ENCODE data around the gene CCDC87. TPM values are rescaled to one million over a fixed set of nuclear protein-coding genes. Genes with fewer than 3 reads are reported as not detected.

The CCDC87 gene
- total and polyA plus RNA-seq, 2 experiments from 2014 or later = 0.39 to 1.2 TPM

- 0 out of 2 replicates have a peak, but pooled peaks cover 4% of the 10 kb centered on the region for H3K79me2 ChIP-seq (replicated peaks; ENCODE audit: insufficient read depth)
- DNase-seq (ENCODE audit: low spot score) (peak; percentile 73), ATAC-seq (peak; percentile 24)
- H3F3A ChIP-seq (replicated peaks; ENCODE audit: low read depth) = 0 out of 2 replicates have a peak, but pooled peaks cover 7% of the 10 kb centered on the region
- no peaks in the 10 kb centered on the region; the same call in 2 of the 3 replicates for H3K9me3 Mint-ChIP-seq
- peaks cover 4% of the 10 kb centered on the region; the same call in 1 of the 3 replicates for H3K36me3 Mint-ChIP-seq (ENCODE audit: low read depth)
- peak overlapping the region; percentile 97 for H3K4me3 ChIP-seq
- H3K27me3 ChIP-seq (ENCODE audit: insufficient read depth) = no peaks in the 10 kb centered on the region
- no peak overlapping the region for H2AFZ ChIP-seq
- H4K20me1 ChIP-seq (replicated peaks; ENCODE audit: insufficient read depth) = peaks cover 7% of the 10 kb centered on the region
- H3K27ac ChIP-seq (ENCODE audit: low read depth) = no peak overlapping the region
- H3K4me2 ChIP-seq = peak overlapping the region; percentile 97
- no peaks in the 10 kb centered on the region for H3K36me3 ChIP-seq (ENCODE audit: insufficient read depth)
- H3K27ac Mint-ChIP-seq = no peak overlapping the region; the same call in 1 of the 2 replicates
- no peaks in the 10 kb centered on the region for H3K9me2 ChIP-seq (ENCODE audit: insufficient read depth)
- peaks cover 35% of the 10 kb centered on the region for H3K4me1 ChIP-seq (ENCODE audit: insufficient read depth)
- peaks cover 10% of the 10 kb centered on the region for H3K27me3 Mint-ChIP-seq (ENCODE audit: insufficient read depth, low read depth, poor library complexity)
- H3K4me1 Mint-ChIP-seq = peaks cover 38% of the 10 kb centered on the region
- no peak for TF ChIP-seq POLR2AphosphoS5 (IDR thresholded peaks at IDR 0.05; ENCODE audit: low read depth)
- TF ChIP-seq JUNB (IDR thresholded peaks at IDR 0.05; ENCODE audit: unreplicated experiment) = no peak
- no peak for TF ChIP-seq ZNF331 (CRISPR knock-in tag; IDR thresholded peaks at IDR 0.05; ENCODE audit: low read depth)
- TF ChIP-seq NANOG (IDR thresholded peaks at IDR 0.05; ENCODE audit: borderline replicate concordance) = no peak
- TF ChIP-seq CREB1 (CRISPR knock-in tag; IDR thresholded peaks at IDR 0.05; ENCODE audit: low read depth) = no peak
- peak in 1 of 2 experiments; percentile 23; a peak in 3 of 4 replicates for TF ChIP-seq CTCF (conservative IDR thresholded peaks at IDR 0.05; ENCODE audit: low read depth in 2 of 2)
- no peak for TF ChIP-seq EZH2 (IDR thresholded peaks at IDR 0.05; ENCODE audit: low read depth, unreplicated experiment)
- H3K4me3 Mint-ChIP-seq = peak overlapping the region; percentile 81
Observed at GRCh38 chr11:66547662-66548009, 45.2 kb downstream of the CCDC87 start.

- H3K4me3 Mint-ChIP-seq = peak overlapping the region; percentile 81
- peak overlapping the region; percentile 97 for H3K4me2 ChIP-seq
- no peaks in the 10 kb centered on the region for H3K36me3 ChIP-seq (ENCODE audit: insufficient read depth)
- peaks cover 15% of the 10 kb centered on the region for H3K27me3 Mint-ChIP-seq (ENCODE audit: insufficient read depth, low read depth, poor library complexity)
- H4K20me1 ChIP-seq (replicated peaks; ENCODE audit: insufficient read depth) = peaks cover 7% of the 10 kb centered on the region
- no peak for DNase-seq (ENCODE audit: low spot score)
- 0 out of 2 replicates have a peak, but pooled peaks cover 4% of the 10 kb centered on the region for H3K79me2 ChIP-seq (replicated peaks; ENCODE audit: insufficient read depth)
- H3K27ac Mint-ChIP-seq = no peak overlapping the region
- peaks cover 35% of the 10 kb centered on the region for H3K4me1 ChIP-seq (ENCODE audit: insufficient read depth)
- H3K9me2 ChIP-seq (ENCODE audit: insufficient read depth) = no peaks in the 10 kb centered on the region
- no peak overlapping the region for H3K27ac ChIP-seq (ENCODE audit: low read depth)
- no peaks in the 10 kb centered on the region for H3K27me3 ChIP-seq (ENCODE audit: insufficient read depth)
- peaks cover 4% of the 10 kb centered on the region; the same call in 1 of the 3 replicates for H3K36me3 Mint-ChIP-seq (ENCODE audit: low read depth)
- ATAC-seq = peak; percentile 1
- H3K9me3 Mint-ChIP-seq = no peaks in the 10 kb centered on the region; the same call in 1 of the 3 replicates
- H2AFZ ChIP-seq = peak overlapping the region; percentile 97
- peaks cover 38% of the 10 kb centered on the region for H3K4me1 Mint-ChIP-seq
- 0 out of 2 replicates have a peak, but pooled peaks cover 7% of the 10 kb centered on the region for H3F3A ChIP-seq (replicated peaks; ENCODE audit: low read depth)
- H3K4me3 ChIP-seq = peak overlapping the region; percentile 97
- no peak for TF ChIP-seq POLR2AphosphoS5 (IDR thresholded peaks at IDR 0.05; ENCODE audit: low read depth)
- TF ChIP-seq EZH2phosphoT487 (IDR thresholded peaks at IDR 0.05; ENCODE audit: unreplicated experiment) = no peak
- no peak for TF ChIP-seq REST (IDR thresholded peaks at IDR 0.05; ENCODE audit: unreplicated experiment)
- TF ChIP-seq JUNB (IDR thresholded peaks at IDR 0.05; ENCODE audit: unreplicated experiment) = no peak
- no peak for TF ChIP-seq STAT1 (IDR thresholded peaks at IDR 0.05; ENCODE audit: unreplicated experiment)
Observed at GRCh38 chr11:66546966-66547661, 45.7 kb downstream of the CCDC87 start.
